CD4-positive, alpha-beta T cell treated with Interleukin-15 for 4 hours (primary cell): ENCODE measurements around the gene EXTL1.

Experiments used
- DNase-seq: peaks from one replicate; pipeline ENCODE4 v3.0.0-alpha.2; 2020; ENCODE audit warnings: low spot score

EXTL1 gene

DNA sequence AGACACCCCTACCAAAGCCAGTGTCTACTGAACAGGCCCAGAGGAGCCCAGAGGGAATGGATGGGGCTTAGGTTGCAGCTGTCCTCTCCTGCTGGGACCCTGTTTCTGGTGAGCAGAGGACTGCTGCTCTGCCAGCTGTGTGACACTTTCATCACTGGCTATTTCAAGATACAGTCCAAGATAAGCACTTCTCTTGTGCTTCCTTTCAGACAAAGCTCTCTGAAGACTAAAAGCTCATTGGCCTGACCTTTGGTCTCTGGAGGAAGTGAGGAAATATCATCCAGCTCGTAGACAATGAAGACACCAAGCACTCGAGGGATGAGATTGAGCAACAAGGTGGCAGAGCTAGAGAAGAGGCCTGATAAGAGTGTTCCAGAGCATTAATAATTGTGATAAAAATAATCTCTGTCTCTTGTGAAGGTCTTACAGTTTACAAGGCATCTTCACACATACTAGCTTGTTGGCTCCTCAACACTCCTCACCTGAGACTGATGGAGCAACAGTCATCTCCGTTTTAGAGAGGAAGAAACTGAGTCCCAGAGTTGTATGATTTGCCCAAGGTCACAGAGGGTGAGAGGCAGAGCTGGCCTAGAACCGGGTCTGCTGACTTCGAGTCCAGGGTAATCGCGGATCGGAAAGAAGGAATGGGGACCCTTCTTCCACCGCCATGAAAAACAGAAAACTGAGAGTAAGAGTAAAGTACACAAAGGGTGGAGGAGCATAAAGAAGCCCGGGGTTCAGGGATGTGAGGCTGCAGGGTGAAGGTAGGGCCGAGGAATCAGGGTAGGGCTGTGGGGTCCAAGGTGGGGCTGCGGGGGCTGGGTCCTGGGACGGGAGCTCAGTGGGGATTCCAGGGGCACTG is 24.4 kb upstream of the EXTL1 start:
- DNase-seq: peak; percentile 26

- peak; percentile 98 for DNase-seq
These were observed 23.5 kb upstream of the EXTL1 start, which contains the start of gene PAFAH2 for GRCh38 chr1:25997828-25998761. Gene PAFAH2 (minus strand): TSS chr1:25998063. CDS start chr1:25990816, 7,247 bp downstream.

DNA sequence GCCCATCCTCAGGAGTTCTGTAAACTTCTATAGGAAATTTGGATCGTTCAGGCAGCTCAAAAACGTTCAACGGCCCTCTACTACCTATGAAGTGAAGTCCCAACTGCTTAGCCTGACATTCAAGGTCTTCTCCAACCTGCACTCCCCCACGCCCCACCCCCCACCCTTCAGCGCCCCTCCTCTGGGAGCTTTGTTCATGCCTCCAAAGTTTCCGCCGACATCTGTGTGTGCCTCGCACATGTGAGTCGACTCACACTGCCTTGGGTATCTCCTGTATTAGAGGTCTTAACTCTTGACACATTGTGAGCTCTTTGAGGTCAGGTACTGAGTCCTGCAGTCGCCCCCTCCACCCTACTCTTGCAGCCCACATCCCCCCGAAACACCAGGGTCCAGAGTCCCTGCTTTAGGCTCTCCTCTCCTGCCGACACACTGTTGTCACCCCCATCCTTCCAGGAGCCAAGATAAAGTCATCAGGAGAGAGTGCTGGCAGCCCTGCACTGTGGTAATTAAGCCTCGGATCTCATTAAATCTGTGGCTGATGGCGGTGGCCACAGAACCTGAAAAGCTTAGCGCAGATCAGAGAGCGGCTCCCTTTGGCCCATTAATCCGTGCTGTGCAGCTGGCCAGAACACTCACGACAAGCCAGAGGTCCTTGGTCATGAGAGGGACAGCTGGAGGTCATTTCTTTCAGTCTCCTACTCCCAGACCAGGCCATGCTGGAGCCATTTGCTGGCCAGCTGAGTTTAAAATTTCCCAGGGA is 22.4 kb upstream of the EXTL1 start:
- DNase-seq: no peak

DNA sequence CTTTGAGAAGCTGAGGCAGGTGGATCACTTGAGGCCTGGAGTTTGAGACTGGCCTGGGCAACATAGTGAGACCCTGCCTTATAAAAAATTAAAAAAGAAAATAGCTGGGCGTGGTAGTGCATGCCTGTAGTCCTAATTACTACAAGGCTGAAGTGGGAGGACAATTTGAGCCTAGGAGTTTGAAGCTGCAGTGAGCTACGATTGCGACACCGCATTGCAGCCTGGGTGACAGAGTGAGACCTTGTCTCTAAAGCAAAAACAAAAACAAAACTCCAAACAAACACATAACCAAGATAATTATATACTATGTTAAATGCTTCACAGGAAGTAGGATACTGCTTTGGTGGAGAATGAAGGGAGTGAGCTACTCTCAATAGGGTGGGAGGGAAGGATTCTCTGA is 18.3 kb upstream of the EXTL1 start:
- DNase-seq: no peak

DNA sequence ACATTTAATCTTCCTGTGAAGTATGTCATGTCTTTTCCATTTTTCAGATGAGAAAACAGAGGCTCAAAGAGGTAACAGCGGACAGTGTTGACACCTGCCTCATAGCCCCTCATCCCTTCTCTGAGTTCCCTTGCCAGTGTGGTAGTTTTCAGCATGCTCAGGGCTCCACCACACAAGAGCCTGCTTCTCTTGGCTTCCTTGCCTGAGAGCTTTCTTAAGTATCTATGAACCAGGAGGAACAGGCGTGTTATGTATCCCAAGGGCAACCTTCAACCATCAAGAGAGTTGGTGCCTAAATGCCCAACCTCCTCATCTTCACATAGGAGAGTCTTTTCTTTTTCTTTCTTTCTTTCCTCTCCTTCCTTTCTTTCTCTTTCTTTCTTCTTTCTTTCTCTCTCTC is 17.8 kb upstream of the EXTL1 start:
- no peak for DNase-seq

DNA sequence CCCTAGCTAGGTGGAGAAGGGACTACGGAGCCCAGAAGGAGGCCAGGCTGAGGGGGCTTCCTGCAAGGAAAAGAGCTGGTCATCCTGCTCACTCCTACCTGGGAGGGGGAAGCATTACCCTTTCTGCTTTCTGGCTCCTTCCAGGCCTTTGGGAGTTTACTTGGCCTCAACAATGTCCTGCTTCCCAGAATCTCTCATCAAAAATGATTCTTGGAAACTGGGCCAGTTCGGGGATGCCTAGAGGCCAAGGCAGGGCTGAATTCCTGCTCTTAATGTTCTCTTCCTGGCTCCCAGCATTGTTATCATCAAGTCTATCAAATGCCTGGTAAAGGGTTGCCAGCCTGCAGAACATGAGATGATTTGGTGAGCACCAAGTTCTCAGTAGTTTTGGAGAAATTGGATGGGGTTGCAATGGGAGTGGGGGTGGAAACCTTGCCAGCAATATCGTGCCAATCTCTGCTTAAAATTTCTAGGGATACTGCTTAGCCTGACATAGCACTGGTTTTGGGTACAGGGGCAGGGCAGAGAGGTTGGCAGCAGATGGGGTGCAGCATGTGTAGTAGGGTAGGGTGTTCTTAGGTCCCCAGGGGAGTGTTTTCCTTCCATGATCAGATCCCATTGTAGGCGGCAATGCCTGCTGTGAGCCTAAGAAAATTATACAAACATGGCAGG is 16.0 kb upstream of the EXTL1 start:
- DNase-seq: no peak

GRCh38 chr1:26006710-26007109 is 14.9 kb upstream of the EXTL1 start:
- no peak for DNase-seq

DNA sequence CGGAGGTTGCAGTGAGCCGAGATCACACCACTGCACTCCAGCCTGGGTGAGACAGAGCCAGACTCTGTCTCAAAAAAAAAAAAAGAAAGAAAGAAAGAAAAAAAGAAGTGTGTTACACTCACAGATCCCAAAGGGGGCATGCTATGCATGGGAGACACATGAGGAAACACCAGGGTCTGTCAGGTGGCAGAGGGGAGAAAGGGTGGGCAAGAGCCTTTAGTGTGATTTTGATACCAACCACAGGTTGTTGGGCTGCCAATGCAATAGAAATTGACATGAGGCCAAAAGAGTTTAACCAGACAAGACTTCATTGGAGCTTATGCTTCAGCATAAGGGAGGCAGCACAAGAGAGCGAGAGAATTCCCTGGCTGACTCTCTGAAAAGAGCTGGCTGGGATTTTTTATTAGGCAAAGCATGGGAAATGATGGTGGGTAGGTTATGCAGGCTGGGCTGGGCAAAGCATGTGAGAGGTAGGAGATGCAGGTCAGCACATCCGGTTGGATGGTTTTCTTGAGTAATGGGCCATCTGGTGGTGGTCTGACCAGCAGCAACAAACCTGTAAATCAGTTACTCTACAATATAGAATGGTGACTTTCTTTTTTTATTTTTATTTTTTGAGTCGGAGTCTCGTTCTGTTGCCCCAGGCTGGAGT is 11.7 kb upstream of the EXTL1 start:
- no peak for DNase-seq

- DNase-seq: no peak
These were observed 10.8 kb upstream of the EXTL1 start for GRCh38 chr1:26010825-26011224.

DNA sequence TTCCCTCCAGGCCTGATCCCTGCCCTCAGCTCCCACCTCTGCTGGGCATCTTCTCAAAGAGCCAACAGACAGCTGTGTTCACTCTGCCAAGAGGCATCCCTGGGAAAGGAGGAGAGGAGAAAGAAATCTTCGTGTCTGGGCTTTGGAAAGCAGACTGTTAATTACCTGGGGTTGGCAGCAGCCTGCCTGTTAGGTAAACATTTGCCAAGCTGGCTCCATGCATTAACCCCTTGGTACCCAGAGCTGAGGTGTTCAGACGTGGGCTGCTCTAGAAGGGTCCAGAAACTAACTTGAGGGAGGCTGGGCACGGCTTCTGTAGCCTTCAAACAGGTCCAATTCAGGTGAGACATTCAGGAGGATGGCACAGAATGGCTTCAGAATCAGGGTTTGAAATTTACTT is 8.7 kb upstream of the EXTL1 start:
- no peak for DNase-seq

GRCh38 chr1:26014179-26014578 is 7.4 kb upstream of the EXTL1 start:
- DNase-seq: no peak

DNA sequence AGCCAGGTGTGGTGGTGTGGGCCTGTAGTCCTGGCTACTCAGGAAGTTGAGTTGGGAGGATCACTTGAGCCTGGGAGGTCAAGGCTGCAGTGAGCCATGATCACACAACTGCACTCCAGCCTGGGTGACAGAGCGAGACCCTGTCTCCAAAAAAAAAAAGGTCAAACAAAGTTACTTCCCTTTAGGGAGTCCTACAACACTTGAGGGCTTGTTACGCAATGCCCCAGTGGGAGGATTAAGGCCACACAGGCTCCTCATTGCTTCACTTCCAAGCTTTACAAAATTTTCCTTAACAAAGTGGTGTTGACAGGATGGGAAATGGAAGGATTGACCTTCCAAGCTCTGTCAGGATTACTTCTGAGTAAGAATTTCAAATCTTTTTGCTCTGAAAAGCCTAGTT is 6.2 kb upstream of the EXTL1 start:
- DNase-seq: no peak

DNA sequence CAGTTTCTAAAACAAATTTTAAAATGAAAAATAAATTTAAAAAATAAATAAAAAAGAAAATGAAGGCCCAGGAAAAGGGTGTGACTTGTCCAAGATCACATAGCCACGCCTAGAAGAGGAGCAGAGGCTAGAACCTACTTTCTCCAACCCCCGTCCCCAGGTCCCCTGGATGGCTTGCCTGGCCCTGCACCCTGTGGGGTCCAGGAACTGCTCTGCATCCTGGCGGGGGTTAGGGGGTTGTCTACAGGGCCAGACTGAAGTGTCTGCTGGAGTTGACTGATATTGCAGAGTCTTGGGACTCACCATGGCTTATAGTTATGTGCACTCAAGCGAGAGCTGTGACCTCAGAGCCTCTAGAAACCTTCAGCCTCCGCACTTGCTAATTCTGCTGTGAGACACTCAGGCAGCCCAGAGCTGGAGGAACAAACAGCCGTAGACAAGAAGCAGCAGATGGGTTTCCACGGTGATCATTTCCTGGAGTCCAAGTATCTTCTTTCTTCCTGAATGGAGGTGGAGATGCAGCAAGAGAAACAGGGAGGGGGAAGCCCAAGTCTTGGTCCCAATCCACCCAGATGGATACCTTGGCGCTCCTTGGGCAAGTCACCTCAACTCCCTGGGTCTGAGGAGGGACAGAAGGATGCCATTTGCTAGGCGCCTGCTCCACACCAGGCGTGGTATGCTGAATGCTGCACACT is 5.2 kb upstream of the EXTL1 start:
- DNase-seq: no peak

DNA sequence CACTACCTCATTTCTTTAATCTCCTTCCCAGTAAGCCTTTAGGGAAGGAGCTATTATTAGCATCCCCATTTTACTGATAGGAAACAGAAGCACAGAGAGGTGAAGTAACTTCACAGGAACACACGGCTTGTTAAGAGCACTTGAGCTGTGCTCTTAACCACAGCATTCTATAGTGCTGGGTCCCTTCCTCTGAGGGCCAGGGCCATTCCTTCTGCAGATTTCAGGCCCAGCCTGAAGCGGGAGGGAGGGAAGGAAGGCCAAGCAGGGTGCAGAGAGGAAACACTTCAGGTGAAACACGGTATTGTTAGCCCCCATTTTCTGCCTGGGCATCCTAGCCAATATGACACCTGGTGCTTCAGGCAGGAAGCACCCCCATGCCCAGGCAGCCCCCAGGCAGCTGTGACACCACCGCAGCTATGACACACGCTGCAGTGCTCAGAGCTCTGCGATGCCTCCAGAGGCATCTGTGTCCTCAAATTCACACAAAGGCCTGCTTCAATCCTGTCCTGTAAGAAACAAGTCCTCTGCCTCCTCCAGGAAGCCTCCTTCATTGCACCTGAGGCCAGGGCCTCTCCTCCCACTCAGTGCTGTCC is 4.5 kb upstream of the EXTL1 start:
- no peak for DNase-seq

GRCh38 chr1:26017606-26018005 is 4.0 kb upstream of the EXTL1 start:
- no peak for DNase-seq

DNA sequence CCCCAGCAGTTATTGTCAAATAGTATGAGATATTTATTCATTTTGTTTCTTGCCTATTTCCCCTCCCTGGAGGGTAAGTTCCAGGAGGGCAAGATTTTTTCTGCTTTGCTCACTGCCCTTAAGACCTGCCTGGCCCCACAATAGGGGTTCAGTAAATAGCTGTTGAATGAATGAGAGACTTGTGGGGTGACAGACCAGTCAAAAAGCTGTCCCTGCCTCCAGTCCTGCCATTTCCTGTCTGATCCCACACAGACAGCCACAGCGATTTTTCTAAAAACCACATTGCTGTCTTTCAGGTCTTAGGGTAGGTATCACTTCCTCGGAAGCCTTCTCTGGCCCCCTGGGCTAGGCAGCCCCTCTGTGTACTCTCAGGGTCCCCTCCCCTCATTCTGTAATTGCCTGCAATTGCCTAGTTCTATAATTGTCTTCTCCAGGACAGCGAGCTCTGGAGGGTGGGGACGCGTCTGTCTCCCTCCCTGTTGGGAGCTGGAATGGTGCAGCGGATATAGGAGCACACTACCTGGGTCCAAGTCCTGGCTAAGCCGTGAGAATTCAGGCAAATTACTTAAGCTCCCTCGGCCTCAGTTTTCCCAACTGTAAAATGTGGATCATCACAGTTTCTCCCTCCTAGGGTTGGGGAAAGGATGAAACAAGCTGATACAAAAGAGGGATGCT is 1.8 kb upstream of the EXTL1 start:
- no peak for DNase-seq

- no peak for DNase-seq
These were observed 1.2 kb upstream of the EXTL1 start for GRCh38 chr1:26020330-26020768.

- no peak for DNase-seq
These were observed 481 bp upstream of the EXTL1 start for GRCh38 chr1:26020941-26021646.

DNA sequence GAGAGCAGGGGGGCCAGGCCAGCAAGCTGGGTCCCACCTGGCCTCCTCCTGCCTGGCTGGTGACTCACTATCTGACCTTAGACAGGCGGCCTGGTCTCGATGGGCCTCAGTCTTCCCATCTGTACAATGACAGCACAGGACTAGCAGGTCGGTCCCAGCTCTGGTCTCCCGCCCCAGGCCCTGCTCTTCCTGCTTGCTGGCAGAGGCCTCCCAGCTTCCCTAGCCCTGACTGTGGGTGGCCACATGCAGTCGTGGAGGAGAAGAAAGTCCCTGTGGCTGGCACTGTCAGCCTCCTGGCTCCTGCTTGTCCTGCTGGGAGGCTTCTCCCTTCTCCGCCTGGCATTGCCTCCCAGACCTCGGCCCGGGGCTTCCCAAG is 817 bp downstream of the EXTL1 start:
- DNase-seq: no peak
